ENCODE data around the gene LGALS7.

- TF ChIP-seq CTCF (IDR thresholded peaks at IDR 0.05; ENCODE audit: poor library complexity) (no peak), EZH2 (IDR thresholded peaks at IDR 0.05; ENCODE audit: borderline replicate concordance) (no peak)
Measured at GRCh38 chr19:38744298-38744681, 29.0 kb downstream of the LGALS7 start, which contains the start of gene CAPN12.
